Glutamatergic neuron (in vitro differentiated cells): Measurements from ENCODE around the gene KCNQ1. TPM values are rescaled to one million over a fixed set of nuclear protein-coding genes. Genes with fewer than 3 reads are reported as not detected.

Experiments used
- DNase-seq: peaks from one replicate; pipeline ENCODE4 v3.0.0; 2022
- H3K27ac Mint-ChIP-seq: one replicate; pipeline ENCODE4 v1.8.0; 2020; ENCODE audit warnings: mild to moderate bottlenecking, mixed read lengths, inconsistent platforms; ENCODE audit not compliant: unreplicated experiment
- H3K27me3 Mint-ChIP-seq: one replicate; pipeline ENCODE4 v1.8.0; 2020; ENCODE audit warnings: mild to moderate bottlenecking, moderate library complexity, mixed read lengths, inconsistent platforms; ENCODE audit not compliant: unreplicated experiment
- H3K36me3 Mint-ChIP-seq: one replicate; pipeline ENCODE4 v1.8.0; 2020; ENCODE audit warnings: mild to moderate bottlenecking, mixed read lengths, inconsistent platforms; ENCODE audit not compliant: unreplicated experiment
- H3K4me1 Mint-ChIP-seq: one replicate; pipeline ENCODE4 v1.8.0; 2020; ENCODE audit warnings: mild to moderate bottlenecking, low read depth, mixed read lengths, inconsistent platforms; ENCODE audit not compliant: unreplicated experiment
- H3K4me3 Mint-ChIP-seq: one replicate; pipeline ENCODE4 v1.8.0; 2020; ENCODE audit warnings: mild to moderate bottlenecking, mixed read lengths, inconsistent platforms; ENCODE audit not compliant: unreplicated experiment
- H3K9me3 Mint-ChIP-seq: one replicate; pipeline ENCODE4 v1.8.0; 2020; ENCODE audit warnings: mild to moderate bottlenecking, moderate library complexity, mixed read lengths, inconsistent platforms; ENCODE audit not compliant: unreplicated experiment
- CTCF ChIP-seq: fragments of 200-600 bp; sonication (generic); IDR thresholded peaks from one replicate; pipeline ENCODE4 v1.5.0; 2021; ENCODE audit not compliant: partially characterized antibody, unreplicated experiment
- total RNA-seq: library from RNA; stranded (reverse); fragmentation: NEBNext Ultra II Directional; extraction: Animal tissue kit (Norgen Biotek cat#: 25700); gene quantifications from one replicate; pipeline ENCODE4 v1.2.1, GENCODE V29; 2021; ENCODE audit not compliant: unreplicated experiment

The KCNQ1 gene
- total RNA-seq, 1 donor from 2014 or later: 0.44 TPM

- TF ChIP-seq CTCF: no peak
- H3K36me3 Mint-ChIP-seq: no peaks in the 10 kb centered on the region
- no peak overlapping the region for H3K27ac Mint-ChIP-seq
- H3K4me1 Mint-ChIP-seq: peaks cover 3% of the 10 kb centered on the region
- H3K4me3 Mint-ChIP-seq: no peak overlapping the region
- H3K27me3 Mint-ChIP-seq: peaks cover 4% of the 10 kb centered on the region
- no peaks in the 10 kb centered on the region for H3K9me3 Mint-ChIP-seq
- peak; percentile 10 for DNase-seq
Measured at GRCh38 chr11:2515401-2516275, 70.8 kb downstream of the KCNQ1 start.

- peaks cover 4% of the 10 kb centered on the region for H3K27me3 Mint-ChIP-seq
- H3K36me3 Mint-ChIP-seq: peaks cover 5% of the 10 kb centered on the region
- H3K4me3 Mint-ChIP-seq: no peak overlapping the region
- peaks cover 1% of the 10 kb centered on the region for H3K4me1 Mint-ChIP-seq
- no peak for TF ChIP-seq CTCF
- H3K9me3 Mint-ChIP-seq: no peaks in the 10 kb centered on the region
- DNase-seq: no peak
- H3K27ac Mint-ChIP-seq: no peak overlapping the region
Measured at GRCh38 chr11:2516276-2517015, 71.6 kb downstream of the KCNQ1 start.

GRCh38 chr11:2517016-2517385, 72.2 kb downstream of the KCNQ1 start:
- DNase-seq: peak; percentile 11
- Mint-ChIP-seq H3K27ac (no peak overlapping the region), H3K4me3 (no peak overlapping the region), H3K9me3 (no peaks in the 10 kb centered on the region), H3K4me1 (peaks cover 1% of the 10 kb centered on the region), H3K36me3 (peaks cover 5% of the 10 kb centered on the region), H3K27me3 (peaks cover 4% of the 10 kb centered on the region)
- TF ChIP-seq CTCF: no peak

- no peak for TF ChIP-seq CTCF
- no peak overlapping the region for H3K4me3 Mint-ChIP-seq
- H3K27ac Mint-ChIP-seq: no peak overlapping the region
- H3K4me1 Mint-ChIP-seq: peaks cover 1% of the 10 kb centered on the region
- H3K36me3 Mint-ChIP-seq: peaks cover 5% of the 10 kb centered on the region
- H3K27me3 Mint-ChIP-seq: peaks cover 4% of the 10 kb centered on the region
- no peaks in the 10 kb centered on the region for H3K9me3 Mint-ChIP-seq
- DNase-seq: peak; percentile 6
Measured at GRCh38 chr11:2517386-2518064, 72.7 kb downstream of the KCNQ1 start.
